ENCODE measurements around the gene DCHS1. TPM values are rescaled to one million over a fixed set of nuclear protein-coding genes. Genes with fewer than 3 reads are reported as not detected.
A peak's percentile ranks its signal among the peaks of the same experiment; 100 is the strongest.

DCHS1 gene
- total RNA-seq, 1 donor from 2014 or later: 22.7 TPM

- ATAC-seq (no peak), DNase-seq (ENCODE audit: low spot score) (no peak)
- intact Hi-C loops (cut with DNase I): no loop called here
Observed at GRCh38 chr11:6677018-6677417, 21.4 kb upstream of the DCHS1 start.

GRCh38 chr11:6674862-6675261 is 19.3 kb upstream of the DCHS1 start:
- DNase-seq (ENCODE audit: low spot score) (no peak), ATAC-seq (no peak)
- intact Hi-C loops (cut with DNase I): no loop called here

GRCh38 chr11:6674219-6674597 is 18.6 kb upstream of the DCHS1 start:
- ATAC-seq: no peak
- intact Hi-C loops (cut with DNase I): no loop called here
- no peak for DNase-seq (ENCODE audit: low spot score)

GRCh38 chr11:6673523-6674218 is 18.1 kb upstream of the DCHS1 start:
- DNase-seq (ENCODE audit: low spot score) (no peak), ATAC-seq (no peak)
- intact Hi-C loops (cut with DNase I): no loop called here

GRCh38 chr11:6671991-6672390 is 16.4 kb upstream of the DCHS1 start:
- no peak for DNase-seq (ENCODE audit: low spot score)
- ATAC-seq: no peak
- intact Hi-C loops (cut with DNase I): no loop called here

GRCh38 chr11:6670202-6670830 is 14.7 kb upstream of the DCHS1 start:
- ATAC-seq (no peak), DNase-seq (ENCODE audit: low spot score) (no peak)
- intact Hi-C loops (cut with DNase I): no loop called here

GRCh38 chr11:6667733-6668374 is 12.2 kb upstream of the DCHS1 start:
- intact Hi-C loops (cut with DNase I): no loop called here
- peak; percentile 71 for ATAC-seq
- DNase-seq (ENCODE audit: low spot score): no peak

GRCh38 chr11:6666302-6667183 is 10.9 kb upstream of the DCHS1 start:
- intact Hi-C loops (cut with DNase I): no loop called here
- no peak for DNase-seq (ENCODE audit: low spot score)
- ATAC-seq: no peak

- no peak for DNase-seq (ENCODE audit: low spot score)
- intact Hi-C loops (cut with DNase I): no loop called here
- ATAC-seq: no peak
Observed at GRCh38 chr11:6664551-6664950, 8.9 kb upstream of the DCHS1 start.

- intact Hi-C loops (cut with DNase I): no loop called here
- DNase-seq (ENCODE audit: low spot score) (no peak), ATAC-seq (peak; percentile 56)
Observed at GRCh38 chr11:6663794-6664469, 8.3 kb upstream of the DCHS1 start.

- intact Hi-C loops (cut with DNase I): no loop called here
- DNase-seq (ENCODE audit: low spot score) (no peak), ATAC-seq (no peak)
Observed at GRCh38 chr11:6660712-6661111, 5.1 kb upstream of the DCHS1 start.

- DNase-seq (ENCODE audit: low spot score) (no peak), ATAC-seq (no peak)
- intact Hi-C loops (cut with DNase I): no loop called here
Observed at GRCh38 chr11:6658647-6659046, 3.0 kb upstream of the DCHS1 start.

GRCh38 chr11:6657346-6657745 is 1.7 kb upstream of the DCHS1 start:
- intact Hi-C loops (cut with DNase I): no loop called here
- DNase-seq (ENCODE audit: low spot score) (no peak), ATAC-seq (no peak)

GRCh38 chr11:6656936-6657335 is 1.3 kb upstream of the DCHS1 start:
- ATAC-seq (no peak), DNase-seq (ENCODE audit: low spot score) (no peak)
- intact Hi-C loops (cut with DNase I): no loop called here

- no peak for ATAC-seq
- intact Hi-C loops (cut with DNase I): no loop called here
- no peak for DNase-seq (ENCODE audit: low spot score)
Observed at GRCh38 chr11:6656584-6656915, 941 bp upstream of the DCHS1 start.

GRCh38 chr11:6655020-6655789 is 404 bp downstream of the DCHS1 start:
- intact Hi-C loops (cut with DNase I): no loop called here
- ATAC-seq: peak; percentile 56
- no peak for DNase-seq (ENCODE audit: low spot score)

GRCh38 chr11:6654281-6655019 is 1.2 kb downstream of the DCHS1 start:
- intact Hi-C loops (cut with DNase I): no loop called here
- peak; percentile 84 for ATAC-seq
- DNase-seq (ENCODE audit: low spot score): peak; percentile 77

- intact Hi-C loops (cut with DNase I): no loop called here
- ATAC-seq: no peak
- DNase-seq (ENCODE audit: low spot score): no peak
Observed at GRCh38 chr11:6653656-6654055, 2.0 kb downstream of the DCHS1 start.
